HT1080 (cell line): ENCODE measurements around the gene DYNC1I1. TPM values are rescaled to one million over a fixed set of nuclear protein-coding genes. Genes with fewer than 3 reads are reported as not detected.

Source experiments
- DNase-seq: peaks from one replicate; pipeline ENCODE4 v3.0.0-alpha.2; 2015; ENCODE audit warnings: low read depth
- total RNA-seq: library from RNA; depleted of rRNA; stranded (reverse); fragments of >200 nt; shearing (Covaris generic); gene quantifications from 2 replicates; pipeline ENCODE4 v1.2.3, GENCODE V29; 2014; rRNA removed

DYNC1I1 gene
- total RNA-seq, 1 experiment from 2014 or later, result 2.7 TPM

GRCh38 chr7:96126382-96126781 lies 354.0 kb downstream of the DYNC1I1 start:
- no peak for DNase-seq

DNA sequence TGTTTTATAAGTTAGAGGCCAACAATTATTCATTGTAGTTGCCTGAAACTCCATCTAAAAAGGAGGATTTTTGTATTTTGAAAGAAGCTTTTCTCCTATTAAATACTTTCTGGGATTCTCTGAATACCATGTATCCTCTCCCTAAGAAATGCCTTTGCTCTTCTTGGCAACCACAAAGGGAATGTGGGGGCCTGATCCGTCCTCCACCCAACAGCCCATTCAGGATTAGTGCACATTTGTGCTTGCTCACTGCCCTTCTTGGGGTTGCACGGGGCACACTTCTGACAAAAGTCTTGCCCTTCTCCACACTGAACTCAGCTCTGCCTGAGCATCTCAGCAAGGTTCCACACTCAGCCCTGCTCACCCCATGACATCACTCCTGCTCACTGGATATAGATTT lies 355.4 kb downstream of the DYNC1I1 start:
- no peak for DNase-seq

GRCh38 chr7:96131525-96131924 lies 359.2 kb downstream of the DYNC1I1 start:
- DNase-seq, result no peak

GRCh38 chr7:96135241-96135640 lies 362.9 kb downstream of the DYNC1I1 start:
- DNase-seq, result no peak

GRCh38 chr7:96136600-96137239 lies 364.4 kb downstream of the DYNC1I1 start:
- no peak for DNase-seq

DNA sequence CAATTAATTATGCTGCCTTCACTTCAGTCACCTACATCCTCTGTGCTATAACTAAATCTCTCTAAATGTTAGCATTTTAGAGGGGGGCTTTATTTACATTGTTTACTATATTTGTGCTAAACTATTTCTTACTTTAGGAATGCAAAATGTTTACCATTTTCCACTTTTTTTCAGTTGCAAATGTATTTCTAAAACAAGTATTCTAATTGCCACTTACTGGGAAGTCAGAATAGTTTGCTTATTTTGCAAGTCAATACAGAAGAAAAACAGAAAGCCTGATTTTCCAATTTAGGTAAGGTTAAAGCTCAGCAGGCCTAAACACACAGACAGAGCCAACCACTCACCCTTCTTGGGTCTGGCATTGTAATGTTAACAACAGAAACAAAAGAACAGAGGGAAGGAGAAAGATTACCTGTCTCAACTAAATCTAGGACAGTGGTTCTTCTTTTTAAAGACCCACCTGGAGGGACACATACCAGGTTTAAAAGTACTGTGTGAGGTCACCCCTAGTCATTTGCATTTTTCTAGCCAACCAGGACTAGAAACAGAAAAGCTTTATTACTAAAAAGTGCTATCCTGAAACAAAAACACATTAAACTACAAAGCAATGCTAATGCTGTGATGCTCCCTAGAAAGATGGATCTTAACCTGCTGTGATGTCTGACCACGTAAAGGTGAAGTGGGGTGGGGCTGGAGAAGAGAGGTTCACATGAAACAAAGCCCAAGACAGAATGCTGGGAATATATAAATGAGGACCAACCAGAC lies 371.3 kb downstream of the DYNC1I1 start:
- DNase-seq, result no peak

DNA sequence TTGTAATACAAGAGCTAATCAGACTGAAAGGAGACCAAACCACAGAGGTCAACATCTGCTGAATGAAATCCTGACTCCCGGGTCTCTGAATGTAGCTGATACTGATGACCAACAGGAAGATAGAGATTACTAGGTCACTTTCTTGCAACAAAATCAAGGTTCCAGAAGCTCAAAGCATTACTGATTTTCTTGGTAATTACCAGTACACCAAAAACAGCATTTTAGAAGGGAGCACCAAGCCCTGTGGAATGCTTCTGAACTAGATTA lies 371.8 kb downstream of the DYNC1I1 start:
- no peak for DNase-seq

Other genes with a start within 250 kb of the DYNC1I1 start
- not detected in 2 replicates for gene PDK4, start 176.0 kb upstream of the DYNC1I1 start, total RNA-seq